Endothelial cell of umbilical vein (primary cell): ENCODE data around the gene CACNA1B. TPM values are rescaled to one million over a fixed set of nuclear protein-coding genes. Genes with fewer than 3 reads are reported as not detected.

Experiments used
- BruUV-seq: library from RNA; stranded (reverse); fragments of 400-500 nt; replicated peaks from 2 replicates; lab custom pipeline; 2021; lab: Mats Ljungman, UMichigan
- CTCF ChIA-PET: fragments of 300-600, 350-600 bp; sonication (Branson Sonifier 250); formaldehyde crosslinking; loops from one replicate; lab custom pipeline; 2021; ENCODE audit warnings: antibody characterized with exemption, inconsistent platforms; lab: Charles Lee
- POLR2A ChIA-PET: fragments of 300-600, 350-600 bp; sonication (Branson Sonifier 250); formaldehyde crosslinking; loops from one replicate; lab custom pipeline; 2021; ENCODE audit warnings: antibody characterized with exemption, inconsistent platforms; lab: Charles Lee
- DNase-seq: peaks from one replicate; pipeline ENCODE4 v3.0.0-alpha.2; 2011; ENCODE audit warnings: low read depth, low spot score
- FAIRE-seq: peaks from 2 replicates; lab custom pipeline; 2011; peaks lifted over from hg19 to GRCh38; lab: Jason Lieb, UNC
- H2AFZ ChIP-seq: 2 replicates; pipeline ENCODE4 v1.6.0; 2012; ENCODE audit warnings: low read depth, low read length, control low read depth, inconsistent platforms
- H3K27ac ChIP-seq: 2 replicates; pipeline ENCODE4 v1.5.1; 2011; ENCODE audit warnings: low read depth, mild to moderate bottlenecking, control low read depth, low read length, moderate library complexity; ENCODE audit not compliant: insufficient read depth
- H3K27me3 ChIP-seq, 2 experiments: 2 replicates each; pipeline versions ENCODE4 v1.6.0 to v1.6.1; 2011; ENCODE audit warnings: low read length in 2 of 2, mixed read lengths in 1 of 2; ENCODE audit not compliant: control insufficient read depth in 2 of 2, insufficient read depth in 2 of 2
- H3K36me3 ChIP-seq, 2 experiments: 2 replicates in 1 of 2; 3 replicates in 1 of 2; pipeline ENCODE4 v1.5.1; 2011; ENCODE audit warnings: low read length in 2 of 2, mild to moderate bottlenecking in 1 of 2, moderate library complexity in 1 of 2; ENCODE audit not compliant: control insufficient read depth in 2 of 2, insufficient read depth in 2 of 2; ENCODE audit errors: extremely low read depth in 1 of 2
- H3K4me1 ChIP-seq: 3 replicates; pipeline ENCODE4 v1.5.1; 2011; ENCODE audit warnings: mild to moderate bottlenecking, low read length; ENCODE audit not compliant: control insufficient read depth, insufficient read depth; ENCODE audit errors: extremely low read depth
- H3K4me2 ChIP-seq: 2 replicates; pipeline ENCODE4 v1.6.1; 2011; ENCODE audit warnings: low read length, control low read depth, mixed read lengths; ENCODE audit not compliant: insufficient read depth
- H3K4me3 ChIP-seq, 3 experiments: fragments of 200-600 bp in 1 of 3; sonication (generic), shearing (Covaris generic) in 1 of 3; replicated peaks in 1 of 3; 2 replicates each; pipeline ENCODE4 v1.5.1; 2011 to 2016; ENCODE audit warnings: control low read depth in 3 of 3, low read length in 3 of 3, mild to moderate bottlenecking in 2 of 3, inconsistent platforms in 1 of 3, low read depth in 1 of 3, moderate library complexity in 1 of 3; ENCODE audit not compliant: insufficient read depth in 1 of 3
- H3K79me2 ChIP-seq: 2 replicates; pipeline ENCODE4 v1.6.0; 2012; ENCODE audit warnings: low read length, inconsistent platforms; ENCODE audit not compliant: control insufficient read depth, insufficient read depth
- H3K9ac ChIP-seq: replicated peaks from 2 replicates; pipeline ENCODE3; 2011; ENCODE audit warnings: low read length, control low read depth; ENCODE audit not compliant: insufficient read depth; ENCODE audit errors: extremely low read depth
- H3K9me1 ChIP-seq: replicated peaks from 3 replicates; pipeline ENCODE4 v1.6.0; 2011; ENCODE audit warnings: mild to moderate bottlenecking, low read length; ENCODE audit not compliant: control insufficient read depth, insufficient read depth; ENCODE audit errors: extremely low read depth
- H3K9me3 ChIP-seq: replicated peaks from 2 replicates; pipeline ENCODE4 v1.5.1; 2012; ENCODE audit warnings: low read length, inconsistent platforms; ENCODE audit not compliant: control insufficient read depth, insufficient read depth
- H4K20me1 ChIP-seq: replicated peaks from 2 replicates; pipeline ENCODE3; 2011; ENCODE audit warnings: mild to moderate bottlenecking, low read length; ENCODE audit not compliant: control insufficient read depth, insufficient read depth; ENCODE audit errors: extremely low read depth
- CTCF ChIP-seq, 2 donors: IDR thresholded peaks; 1 replicate in 1 of 2; 2 replicates in 1 of 2; pipeline ENCODE4 v1.5.1; 2011; ENCODE audit warnings: low read length in 2 of 2, mild to moderate bottlenecking in 2 of 2, moderate library complexity in 2 of 2, control low read depth in 1 of 2, inconsistent platforms in 1 of 2, low read depth in 1 of 2; ENCODE audit not compliant: insufficient read depth in 1 of 2; ENCODE audit errors: extremely low read depth in 1 of 2
- EZH2 ChIP-seq: IDR thresholded peaks from 2 replicates; pipeline ENCODE4 v1.6.1; 2012; ENCODE audit warnings: borderline replicate concordance, low read depth, mild to moderate bottlenecking, moderate library complexity, low read length, inconsistent platforms; ENCODE audit not compliant: severe bottlenecking
- FOS ChIP-seq: IDR thresholded peaks from 2 replicates; pipeline ENCODE4 v1.6.1; 2011; ENCODE audit warnings: mild to moderate bottlenecking, low read length, moderate library complexity, borderline replicate concordance; ENCODE audit not compliant: insufficient read depth
- GATA2 ChIP-seq: IDR thresholded peaks from 2 replicates; pipeline ENCODE4 v1.7.0; 2011; ENCODE audit warnings: low read depth, mild to moderate bottlenecking, moderate library complexity, mixed read lengths, low read length; ENCODE audit not compliant: insufficient read length, insufficient read depth
- JUN ChIP-seq: IDR thresholded peaks from 2 replicates; pipeline ENCODE4 v1.6.1; 2011; ENCODE audit warnings: borderline replicate concordance, low read depth; ENCODE audit not compliant: insufficient read length, insufficient read depth
- MYC ChIP-seq: IDR thresholded peaks from one replicate; pipeline ENCODE4 v1.6.1; 2011; ENCODE audit warnings: mild to moderate bottlenecking, low read depth, low read length
- POLR2A ChIP-seq: IDR thresholded peaks from 2 replicates; pipeline ENCODE4 v1.6.1; 2012; ENCODE audit warnings: low read depth, mild to moderate bottlenecking, control low read depth, low read length
- POLR2AphosphoS5 ChIP-seq: IDR thresholded peaks from 2 replicates; pipeline ENCODE4 v1.6.1; 2012; ENCODE audit warnings: low read depth, mild to moderate bottlenecking, control low read depth, low read length, moderate library complexity; ENCODE audit not compliant: insufficient read depth
- dilution Hi-C: fragments of 300-500 bp; cut with MboI; formaldehyde crosslinking; loops from one replicate; pipeline ENCODE4 v1.15.0; 2019; ENCODE audit warnings: low sequenced_read_pairs; ENCODE audit not compliant: extremely low pct_ligation_motif_present
- intact Hi-C: fragments of 100-400 bp; cut with micrococcal nuclease; formaldehyde crosslinking; loops from one replicate; pipeline ENCODE4 v1.10.0; 2022
- polyA plus RNA-seq, 4 experiments: library from polyadenylated mRNA; depleted of rRNA in 3 of 4; stranded (reverse) in 3 of 4; unstranded in 1 of 4; fragments of >200 nt; gene quantifications; 2 replicates each; pipeline versions ENCODE4 v1.2.1 to v1.2.3, GENCODE V29; 2011 to 2012; ENCODE audit warnings: missing spikeins in 1 of 4
- total RNA-seq: library from RNA; stranded (reverse); gene quantifications from 2 replicates; pipeline ENCODE4 v1.2.3, GENCODE V29; 2021
- TF ChIP-seq, protein P1 (sequence below): IDR thresholded peaks from 2 replicates; pipeline ENCODE4 v1.6.1; 2011; ENCODE audit not compliant: insufficient read depth, insufficient read length

The CACNA1B gene
- total and polyA plus RNA-seq, 2 donors (not counting 3 experiments of a cell fraction or from before 2014, with no cell fraction given): 0.11 to 0.41 TPM

DNA sequence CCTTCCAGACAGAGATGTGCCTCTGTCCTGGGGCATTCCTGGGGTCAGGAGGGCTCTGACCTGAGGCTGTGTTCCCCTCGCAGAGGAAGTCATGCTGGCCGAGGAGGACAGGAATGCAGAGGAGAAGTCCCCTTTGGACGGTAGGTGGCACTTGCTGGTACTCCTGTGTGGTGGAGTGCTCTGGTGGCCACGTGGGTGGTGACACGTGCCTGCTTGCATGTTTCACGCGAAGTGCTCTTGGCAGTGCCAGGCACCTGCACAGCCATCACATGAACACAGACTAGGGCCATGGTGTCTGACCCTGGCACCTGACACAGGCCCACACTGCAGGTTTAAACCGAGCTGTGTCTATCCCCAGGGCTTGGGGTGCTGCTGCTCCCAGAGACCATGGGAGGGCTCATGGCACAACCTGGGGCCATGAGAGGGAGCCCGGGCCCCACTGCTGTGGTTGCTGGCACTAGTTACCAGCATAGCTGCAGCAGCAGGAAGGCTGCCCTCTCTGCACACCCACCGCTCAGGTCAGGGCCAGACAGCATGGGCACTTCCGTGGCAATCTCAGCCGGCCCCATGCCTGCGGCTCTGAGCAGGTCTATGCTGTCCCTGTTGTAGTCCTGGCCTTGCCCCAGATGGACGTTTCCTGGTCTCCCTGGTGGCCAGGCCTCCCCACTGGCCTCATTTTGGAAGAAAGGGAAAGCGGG, 79.3 kb downstream of the CACNA1B start:
- DNase-seq (no peak), FAIRE-seq (no peak)
- H3K9ac ChIP-seq: no peak overlapping the region
- no peaks in the 10 kb centered on the region for H4K20me1 ChIP-seq
- H3K4me3 ChIP-seq: no peak overlapping the region
- no peaks in the 10 kb centered on the region for H3K9me3 ChIP-seq
- intact Hi-C loops: no loop called here
- no peak overlapping the region for H3K4me2 ChIP-seq
- TF ChIP-seq, protein P1, sequence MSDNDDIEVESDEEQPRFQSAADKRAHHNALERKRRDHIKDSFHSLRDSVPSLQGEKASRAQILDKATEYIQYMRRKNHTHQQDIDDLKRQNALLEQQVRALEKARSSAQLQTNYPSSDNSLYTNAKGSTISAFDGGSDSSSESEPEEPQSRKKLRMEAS: no peak
- TF ChIP-seq JUN: no peak
- no peak for TF ChIP-seq POLR2AphosphoS5
- TF ChIP-seq EZH2: no peak
- no peak for TF ChIP-seq FOS
- no peak for TF ChIP-seq POLR2A
- TF ChIP-seq GATA2: no peak
- TF ChIP-seq MYC: no peak
- no peak for TF ChIP-seq CTCF (IDR thresholded peaks at IDR 0.05; ENCODE audit: extremely low read depth in 1 of 2, insufficient read depth in 1 of 2, low read depth in 1 of 2, low read length in 2 of 2)
- no peaks in the 10 kb centered on the region for H3K79me2 ChIP-seq
- ChIA-PET CTCF (no interaction called here), POLR2A (no interaction called here)
- dilution Hi-C loops: no loop called here
- H3K27me3 ChIP-seq: no peaks in the 10 kb centered on the region
- no TSS peak for BruUV-seq
- no peaks in the 10 kb centered on the region for H3K4me1 ChIP-seq
- H2AFZ ChIP-seq: no peak overlapping the region
- H3K36me3 ChIP-seq: no peaks in the 10 kb centered on the region
- no peak overlapping the region for H3K27ac ChIP-seq
- H3K9me1 ChIP-seq: no peaks in the 10 kb centered on the region
